Epithelial cell of proximal tubule (primary cell): Measurements from ENCODE around the gene TTC6. TPM values are rescaled to one million over a fixed set of nuclear protein-coding genes. Genes with fewer than 3 reads are reported as not detected.

Experiments
- DNase-seq: peaks from one replicate; pipeline ENCODE4 v3.0.0-alpha.2; 2011; ENCODE audit warnings: low read depth
- H3K4me3 ChIP-seq: 2 replicates; pipeline ENCODE4 v1.5.1; 2011; ENCODE audit warnings: low read depth, mild to moderate bottlenecking, low read length
- total RNA-seq: library from RNA; depleted of rRNA; stranded (reverse); fragments of >200 nt; gene quantifications from 2 replicates; pipeline ENCODE4 v1.2.3, GENCODE V29; 2015
- TF ChIP-seq, protein P1 (sequence below): conservative IDR thresholded peaks from 2 replicates; pipeline ENCODE4 v1.5.1; 2012; ENCODE audit warnings: low read depth, mild to moderate bottlenecking, low read length

The TTC6 gene
- total RNA-seq, 1 donor from 2014 or later: not detected

DNA sequence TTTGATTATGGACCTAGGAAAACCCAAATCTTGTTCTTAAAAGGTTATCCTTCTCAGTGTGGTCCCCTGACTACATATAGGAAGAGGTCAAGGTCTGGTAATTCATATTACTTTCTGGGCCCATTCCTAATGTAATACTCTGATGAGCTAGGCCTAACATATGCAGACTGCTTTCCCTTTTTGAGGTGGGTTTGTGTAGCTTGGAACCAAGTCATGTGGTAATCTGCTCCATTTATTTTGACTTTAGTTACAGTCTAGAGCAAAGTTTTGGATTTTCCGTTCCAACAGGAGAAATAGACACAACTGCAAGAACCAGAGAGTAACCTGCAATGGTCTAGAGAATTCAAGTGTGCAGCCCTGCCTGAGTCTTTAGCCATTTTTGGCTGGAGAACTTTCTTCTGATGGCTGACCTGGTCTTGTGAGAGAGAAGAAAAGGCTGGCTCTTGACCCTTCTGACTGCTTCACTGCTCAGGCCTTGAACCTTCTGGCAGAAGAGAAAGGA lies 22.5 kb downstream of the TTC6 start:
- no peak overlapping the region for H3K4me3 ChIP-seq
- TF ChIP-seq, protein P1, sequence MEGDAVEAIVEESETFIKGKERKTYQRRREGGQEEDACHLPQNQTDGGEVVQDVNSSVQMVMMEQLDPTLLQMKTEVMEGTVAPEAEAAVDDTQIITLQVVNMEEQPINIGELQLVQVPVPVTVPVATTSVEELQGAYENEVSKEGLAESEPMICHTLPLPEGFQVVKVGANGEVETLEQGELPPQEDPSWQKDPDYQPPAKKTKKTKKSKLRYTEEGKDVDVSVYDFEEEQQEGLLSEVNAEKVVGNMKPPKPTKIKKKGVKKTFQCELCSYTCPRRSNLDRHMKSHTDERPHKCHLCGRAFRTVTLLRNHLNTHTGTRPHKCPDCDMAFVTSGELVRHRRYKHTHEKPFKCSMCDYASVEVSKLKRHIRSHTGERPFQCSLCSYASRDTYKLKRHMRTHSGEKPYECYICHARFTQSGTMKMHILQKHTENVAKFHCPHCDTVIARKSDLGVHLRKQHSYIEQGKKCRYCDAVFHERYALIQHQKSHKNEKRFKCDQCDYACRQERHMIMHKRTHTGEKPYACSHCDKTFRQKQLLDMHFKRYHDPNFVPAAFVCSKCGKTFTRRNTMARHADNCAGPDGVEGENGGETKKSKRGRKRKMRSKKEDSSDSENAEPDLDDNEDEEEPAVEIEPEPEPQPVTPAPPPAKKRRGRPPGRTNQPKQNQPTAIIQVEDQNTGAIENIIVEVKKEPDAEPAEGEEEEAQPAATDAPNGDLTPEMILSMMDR: no peak
- no peak for DNase-seq

DNA sequence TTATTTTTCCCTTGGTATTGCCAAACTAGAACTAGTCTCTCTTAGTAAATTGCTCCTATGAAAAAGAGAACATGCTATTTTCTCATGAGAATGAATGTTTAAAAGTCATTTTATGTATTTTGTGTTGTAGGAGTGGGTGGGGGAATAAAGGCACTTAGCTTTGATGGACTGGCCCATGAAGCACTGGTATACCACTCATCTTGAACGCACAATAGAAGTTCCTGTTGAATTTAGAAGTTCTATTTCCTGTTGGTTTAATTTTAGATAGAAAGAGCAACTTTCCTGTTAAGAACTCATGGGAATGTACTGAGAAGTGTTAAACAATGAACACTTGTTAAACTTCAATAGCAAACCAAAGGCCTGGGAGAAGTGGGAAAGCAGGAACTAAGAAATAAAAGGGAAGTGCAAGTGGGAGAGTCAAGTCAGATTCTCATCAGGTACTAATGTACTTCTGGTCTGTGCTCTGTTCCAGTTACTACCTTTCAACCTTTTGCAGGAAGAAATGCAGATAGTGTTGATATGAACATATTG lies 23.1 kb downstream of the TTC6 start:
- no peak for DNase-seq
- TF ChIP-seq, protein P1: no peak
- H3K4me3 ChIP-seq: no peak overlapping the region

DNA sequence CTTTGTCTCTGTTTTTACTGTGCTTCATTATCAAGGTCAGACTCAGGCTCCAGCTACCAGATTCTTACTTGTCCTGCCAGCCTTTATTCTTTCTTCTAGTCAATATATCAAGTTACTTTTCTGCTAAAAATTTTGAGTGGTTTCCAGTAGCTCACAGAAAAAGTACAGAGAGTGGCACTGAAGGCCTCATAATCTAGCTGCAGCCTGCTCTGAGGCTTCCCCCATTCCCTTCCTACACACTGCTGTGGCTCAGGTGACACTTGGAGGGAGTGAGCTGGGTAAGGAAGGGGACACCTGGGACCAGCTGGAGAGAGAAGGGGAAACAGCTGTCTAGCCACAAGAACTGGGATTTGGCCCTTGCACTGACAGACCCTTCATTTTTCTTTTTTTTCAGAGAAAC lies 25.4 kb downstream of the TTC6 start:
- no peak for DNase-seq
- no peak overlapping the region for H3K4me3 ChIP-seq
- TF ChIP-seq, protein P1: no peak

DNA sequence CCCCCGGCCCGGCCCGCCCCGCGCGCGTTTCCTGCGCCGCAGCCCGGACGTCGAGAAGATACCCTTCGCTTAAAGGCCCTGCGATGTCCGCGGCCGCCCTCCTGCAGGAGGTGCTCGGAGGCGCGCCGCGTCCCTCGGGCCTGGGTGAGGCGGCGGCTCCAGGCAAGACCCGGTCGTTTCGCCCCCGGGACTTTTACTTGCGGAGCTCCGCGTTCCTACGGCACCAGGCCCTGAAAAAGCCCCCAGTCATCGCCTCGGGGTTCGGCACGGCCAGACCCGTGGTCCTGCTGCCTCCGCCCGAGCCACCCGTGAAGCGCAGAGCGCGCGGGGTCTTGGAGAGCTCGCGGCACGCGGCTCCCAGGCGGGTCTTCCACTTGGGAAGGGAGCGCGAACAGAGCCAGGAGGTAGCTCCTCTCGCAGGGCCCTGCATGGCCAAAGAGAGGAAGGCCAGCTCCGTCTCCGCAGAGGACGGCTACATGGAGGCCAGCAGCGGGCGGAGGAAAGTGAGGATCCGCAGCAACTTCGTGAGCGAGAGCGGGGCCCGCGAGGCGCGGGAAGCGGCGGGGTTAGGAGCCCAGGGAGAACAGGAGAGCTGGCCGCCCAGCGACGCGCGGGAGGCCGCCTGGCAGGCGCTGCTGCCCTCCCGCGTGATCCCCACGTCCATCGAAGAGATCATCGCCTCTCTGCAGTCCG lies 26.9 kb downstream of the TTC6 start:
- no peak for DNase-seq
- TF ChIP-seq, protein P1: no peak
- H3K4me3 ChIP-seq: peak overlapping the region; percentile 50

DNA sequence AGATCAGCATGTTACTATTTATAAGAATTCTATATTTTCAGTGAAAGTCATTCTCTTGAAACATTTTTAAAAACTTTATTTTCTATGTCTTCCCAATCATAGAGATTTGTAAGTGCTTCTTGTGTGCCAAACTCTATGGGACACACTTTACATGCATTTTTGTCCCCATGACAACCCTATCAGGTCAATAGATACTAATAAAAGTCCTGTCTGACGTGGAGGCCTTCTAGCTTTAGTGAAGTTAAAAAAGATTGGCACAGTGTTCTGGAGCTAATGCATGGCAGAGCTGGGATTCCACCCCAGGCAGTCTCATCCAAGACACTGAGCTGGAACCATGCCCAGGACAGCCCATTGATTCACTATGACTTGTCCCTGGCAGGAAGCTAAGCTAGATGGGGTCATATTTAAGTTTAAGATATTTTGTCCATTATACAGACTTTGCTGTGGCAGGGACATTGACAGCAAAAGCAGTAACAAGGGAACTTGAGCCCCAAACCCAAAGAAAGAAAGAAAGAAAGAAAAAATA lies 28.1 kb downstream of the TTC6 start:
- TF ChIP-seq, protein P1: no peak
- DNase-seq: peak; percentile 61
- no peak overlapping the region for H3K4me3 ChIP-seq

DNA sequence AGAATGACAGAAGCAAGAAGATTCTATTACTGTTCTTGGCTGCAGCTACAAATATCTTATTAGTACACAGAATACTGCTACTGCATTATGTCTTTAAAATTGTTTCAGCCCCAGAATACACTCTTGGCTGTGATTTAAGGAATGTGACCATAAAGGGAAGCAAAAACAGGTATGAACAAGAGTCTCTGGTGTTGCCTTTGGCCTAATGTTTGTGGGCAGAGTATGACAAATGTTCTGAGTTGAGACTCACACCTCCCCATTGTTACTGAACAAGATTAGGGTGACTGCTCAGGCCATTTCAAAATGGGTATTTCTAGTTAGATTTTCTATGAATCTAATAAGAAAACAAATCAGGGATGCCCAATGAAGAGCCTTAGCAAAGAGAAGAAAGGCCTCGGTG lies 28.5 kb downstream of the TTC6 start:
- no peak overlapping the region for H3K4me3 ChIP-seq
- TF ChIP-seq, protein P1: no peak
- DNase-seq: peak; percentile 7
